HepG2 (cell line): Measurements from ENCODE around the gene ZNF207. TPM values are rescaled to one million over a fixed set of nuclear protein-coding genes. Genes with fewer than 3 reads are reported as not detected.

Experiments used
- ADNP ChIP-seq: sonication (generic); formaldehyde crosslinking; IDR thresholded peaks from 2 replicates; pipeline ENCODE4 v1.4.0; 2020; ENCODE audit warnings: missing genetic modification reagents
- EHMT2 ChIP-seq: fragments of 200-600 bp; sonication (generic); IDR thresholded peaks from 2 replicates; pipeline ENCODE4 v1.7.0; 2017; ENCODE audit warnings: antibody characterized with exemption, low read depth, low read length, borderline replicate concordance
- polyA plus RNA-seq, 8 experiments: library from polyadenylated mRNA; depleted of rRNA in 3 of 8; stranded (reverse) in 7 of 8; unstranded in 1 of 8; fragments of >200 nt; fragmentation: Illumina TruSeq in 4 of 8; extraction: Trizol in 4 of 8; gene quantifications; 2 replicates each; pipeline versions ENCODE4 v1.2.1 to v1.2.3, GENCODE V29; 2011 to 2016; ENCODE audit warnings: low read depth in 4 of 8, missing spikeins in 1 of 8, mixed read lengths in 1 of 8; ENCODE audit not compliant: insufficient read depth in 1 of 8
- total RNA-seq, 5 experiments: library from RNA; depleted of rRNA; stranded (reverse); fragments of >200 nt; fragmentation: Illumina TruSeq; extraction: Trizol; gene quantifications; 2 replicates each; pipeline ENCODE4 v1.2.3, GENCODE V29; 2016; ENCODE audit warnings: low read depth in 1 of 5
- TF ChIP-seq, protein P1 (sequence below): sonication (generic); formaldehyde crosslinking; IDR thresholded peaks from 2 replicates; pipeline ENCODE4 v1.4.0; 2020; ENCODE audit warnings: mild to moderate bottlenecking, missing genetic modification reagents

The ZNF207 gene
- total and polyA plus RNA-seq, 2 of the 13 experiments (the other 11 are each of a cell fraction or from before 2014, with no cell fraction given) = 150 to 164 TPM

DNA sequence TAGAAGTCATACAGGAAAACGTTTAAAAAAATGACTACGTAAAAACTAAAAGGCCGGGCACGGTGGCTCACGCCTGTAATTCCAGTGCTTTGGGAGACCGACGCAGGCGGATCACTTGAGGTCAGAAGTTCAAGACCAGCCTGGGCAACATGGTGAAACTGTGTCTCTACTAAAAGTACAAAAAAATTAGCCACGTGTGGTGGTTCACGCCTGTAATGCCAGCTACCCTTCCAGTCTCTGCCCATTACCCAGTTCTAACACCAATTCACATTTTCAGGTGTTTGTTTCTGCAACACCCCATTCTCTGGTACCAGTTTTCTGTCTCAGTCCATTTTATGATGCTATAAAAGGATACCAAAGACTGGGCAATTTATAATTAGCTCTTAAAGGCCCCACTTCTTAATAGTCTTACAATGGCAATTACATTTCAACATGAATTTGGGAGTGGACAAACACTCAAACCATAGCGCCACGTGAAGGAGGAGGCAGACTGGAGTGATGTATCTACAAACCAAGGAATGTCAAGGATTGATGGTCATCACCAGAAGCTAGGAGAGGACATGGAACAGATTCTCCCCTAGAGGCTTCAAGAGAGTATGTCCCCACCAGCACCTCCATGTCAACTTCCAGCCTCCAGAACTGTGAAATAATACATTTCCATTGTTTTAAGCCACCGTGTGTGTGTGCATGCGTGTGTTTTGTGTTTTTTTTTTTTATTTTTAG is 7.2 kb upstream of the ZNF207 start (continued):
- TF ChIP-seq, protein P1, sequence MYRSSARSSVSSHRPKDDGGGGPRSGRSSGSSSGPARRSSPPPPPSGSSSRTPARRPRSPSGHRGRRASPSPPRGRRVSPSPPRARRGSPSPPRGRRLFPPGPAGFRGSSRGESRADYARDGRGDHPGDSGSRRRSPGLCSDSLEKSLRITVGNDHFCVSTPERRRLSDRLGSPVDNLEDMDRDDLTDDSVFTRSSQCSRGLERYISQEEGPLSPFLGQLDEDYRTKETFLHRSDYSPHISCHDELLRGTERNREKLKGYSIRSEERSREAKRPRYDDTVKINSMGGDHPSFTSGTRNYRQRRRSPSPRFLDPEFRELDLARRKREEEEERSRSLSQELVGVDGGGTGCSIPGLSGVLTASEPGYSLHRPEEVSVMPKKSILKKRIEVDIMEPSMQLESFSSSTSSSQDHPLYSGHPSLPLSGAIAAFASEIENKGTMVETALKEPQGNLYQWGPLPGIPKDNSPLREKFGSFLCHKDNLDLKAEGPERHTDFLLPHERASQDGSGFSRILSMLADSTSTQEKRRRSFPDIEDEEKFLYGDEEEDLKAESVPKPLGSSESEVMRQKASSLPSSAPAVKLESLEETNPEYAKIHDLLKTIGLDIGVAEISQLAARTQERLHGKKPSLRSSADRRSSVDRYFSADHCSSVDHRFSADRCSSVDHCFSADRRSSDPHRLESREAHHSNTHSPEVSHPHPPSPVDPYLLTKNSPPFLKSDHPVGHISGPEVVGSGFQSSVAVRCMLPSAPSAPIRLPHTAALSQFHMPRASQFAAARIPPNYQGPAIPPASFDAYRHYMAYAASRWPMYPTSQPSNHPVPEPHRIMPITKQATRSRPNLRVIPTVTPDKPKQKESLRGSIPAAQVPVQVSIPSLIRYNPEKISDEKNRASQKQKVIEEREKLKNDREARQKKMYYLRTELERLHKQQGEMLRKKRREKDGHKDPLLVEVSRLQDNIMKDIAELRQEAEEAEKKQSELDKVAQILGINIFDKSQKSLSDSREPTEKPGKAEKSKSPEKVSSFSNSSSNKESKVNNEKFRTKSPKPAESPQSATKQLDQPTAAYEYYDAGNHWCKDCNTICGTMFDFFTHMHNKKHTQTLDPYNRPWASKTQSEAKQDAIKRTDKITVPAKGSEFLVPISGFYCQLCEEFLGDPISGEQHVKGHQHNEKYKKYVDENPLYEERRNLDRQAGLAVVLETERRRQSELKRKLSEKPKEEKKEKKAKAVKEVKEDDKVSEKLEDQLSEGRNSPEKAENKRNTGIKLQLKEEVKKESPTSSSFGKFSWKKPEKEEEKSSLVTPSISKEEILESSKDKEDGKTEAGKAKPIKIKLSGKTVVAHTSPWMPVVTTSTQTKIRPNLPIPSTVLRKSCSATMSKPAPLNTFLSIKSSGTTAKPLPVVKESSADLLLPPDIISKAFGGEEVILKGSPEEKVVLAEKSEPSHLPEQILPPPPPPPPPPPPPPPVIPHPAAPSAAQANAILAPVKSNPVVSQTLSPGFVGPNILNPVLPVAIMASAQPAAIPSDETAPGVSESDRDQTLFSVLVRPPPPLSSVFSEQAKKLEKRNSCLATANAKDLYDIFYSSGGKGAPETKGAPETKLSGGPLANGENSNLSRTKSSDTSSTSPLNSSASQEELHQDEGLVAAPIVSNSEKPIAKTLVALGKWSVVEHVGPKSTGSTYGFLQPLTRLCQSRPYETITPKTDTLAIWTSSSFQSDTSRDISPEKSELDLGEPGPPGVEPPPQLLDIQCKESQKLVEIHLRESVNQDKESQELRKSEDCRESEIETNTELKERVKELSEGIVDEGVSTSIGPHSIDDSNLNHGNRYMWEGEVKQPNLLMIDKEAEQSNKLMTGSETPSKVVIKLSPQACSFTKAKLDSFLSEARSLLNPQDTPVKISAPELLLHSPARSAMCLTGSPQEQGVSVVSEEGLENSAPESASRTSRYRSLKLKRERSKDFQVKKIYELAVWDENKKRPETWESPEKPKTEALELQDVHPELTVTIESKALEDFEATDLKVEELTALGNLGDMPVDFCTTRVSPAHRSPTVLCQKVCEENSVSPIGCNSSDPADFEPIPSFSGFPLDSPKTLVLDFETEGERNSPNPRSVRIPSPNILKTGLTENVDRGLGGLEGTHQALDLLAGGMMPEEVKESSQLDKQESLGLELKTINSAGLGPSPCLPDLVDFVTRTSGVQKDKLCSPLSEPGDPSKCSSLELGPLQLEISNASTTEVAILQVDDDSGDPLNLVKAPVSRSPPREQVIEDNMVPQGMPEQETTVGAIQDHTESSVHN (CRISPR knock-in tag) = no peak
- TF ChIP-seq ADNP (CRISPR knock-in tag) = 0 out of 2 replicates have a peak, but pooled peaks have one; percentile 32
- peak; percentile 88 for TF ChIP-seq EHMT2
